IMR-90 (cell line): ENCODE data around the gene DCST2. TPM values are rescaled to one million over a fixed set of nuclear protein-coding genes. Genes with fewer than 3 reads are reported as not detected.

Experiments
- ATAC-seq: fragments of 200-7000 bp; cut with Tn5 transposase; 2 replicates; pipeline ENCODE4 v1.9.1; 2020; ENCODE audit warnings: low read depth, mild to moderate bottlenecking, moderate library complexity
- BruUV-seq: library from RNA; stranded (reverse); fragments of 400-500 nt; replicated peaks from 2 replicates; lab custom pipeline; 2021; lab: Mats Ljungman, UMichigan
- CTCF ChIA-PET: fragments of 300-600 bp; formaldehyde crosslinking; extraction: SDS; loops from one replicate; lab custom pipeline; 2021; ENCODE audit warnings: antibody characterized with exemption; lab: Yijun Ruan, JAX
- POLR2A ChIA-PET: fragments of 300-600 bp; sonication (Branson Sonifier 250); formaldehyde crosslinking; loops from one replicate; lab custom pipeline; 2022; ENCODE audit warnings: antibody characterized with exemption; ENCODE audit not compliant: unreplicated experiment; lab: Charles Lee
- DNase-seq: peaks from one replicate; pipeline ENCODE4 v3.0.0; 2013
- H2AFZ ChIP-seq: replicated peaks from 2 replicates; pipeline ENCODE3; 2013; ENCODE audit warnings: low read length, mild to moderate bottlenecking; ENCODE audit not compliant: poor library complexity
- H2AK5ac ChIP-seq: 2 replicates; pipeline ENCODE4 v1.6.1; 2013; ENCODE audit warnings: low read depth, low read length, inconsistent platforms
- H2AK9ac ChIP-seq: replicated peaks from 2 replicates; pipeline ENCODE3; 2013; ENCODE audit warnings: mild to moderate bottlenecking, low read depth, low read length, moderate library complexity; ENCODE audit not compliant: poor library complexity
- H2BK120ac ChIP-seq: 2 replicates; pipeline ENCODE4 v1.6.1; 2013; ENCODE audit warnings: low read depth, low read length, inconsistent platforms
- H2BK15ac ChIP-seq: 3 replicates; pipeline ENCODE4 v1.6.1; 2013; ENCODE audit warnings: low read depth, low read length, inconsistent platforms
- H2BK20ac ChIP-seq: 2 replicates; pipeline ENCODE4 v1.6.1; 2013; ENCODE audit warnings: low read depth, mild to moderate bottlenecking, inconsistent platforms, low read length, moderate library complexity
- H2BK5ac ChIP-seq: 2 replicates; pipeline ENCODE4 v1.6.1; 2013; ENCODE audit warnings: mild to moderate bottlenecking, low read depth, low read length, inconsistent platforms; ENCODE audit not compliant: poor library complexity, severe bottlenecking
- H3K14ac ChIP-seq: replicated peaks from 2 replicates; pipeline ENCODE4 v1.6.1; 2013; ENCODE audit warnings: low read depth, low read length, inconsistent platforms
- H3K18ac ChIP-seq: 2 replicates; pipeline ENCODE4 v1.6.1; 2013; ENCODE audit warnings: low read depth, low read length, control low read depth
- H3K23ac ChIP-seq: 2 replicates; pipeline ENCODE4 v1.6.1; 2013; ENCODE audit warnings: low read depth, low read length, inconsistent platforms
- H3K27ac ChIP-seq: 2 replicates; pipeline ENCODE4 v1.5.1; 2013; ENCODE audit warnings: mild to moderate bottlenecking, control low read depth, low read length; ENCODE audit not compliant: insufficient read depth
- H3K27me3 ChIP-seq: 2 replicates; pipeline ENCODE4 v1.6.1; 2013; ENCODE audit warnings: low read length; ENCODE audit not compliant: control insufficient read depth, insufficient read depth
- H3K36me3 ChIP-seq: 2 replicates; pipeline ENCODE4 v1.6.1; 2013; ENCODE audit warnings: low read length, mixed read lengths; ENCODE audit not compliant: control insufficient read depth, insufficient read depth
- H3K4ac ChIP-seq: 2 replicates; pipeline ENCODE4 v1.6.1; 2013; ENCODE audit warnings: low read depth, low read length, inconsistent platforms
- H3K4me1 ChIP-seq: 2 replicates; pipeline ENCODE4 v1.6.1; 2013; ENCODE audit warnings: low read length, mixed read lengths; ENCODE audit not compliant: control insufficient read depth, insufficient read depth
- H3K4me2 ChIP-seq: 2 replicates; pipeline ENCODE4 v1.6.1; 2013; ENCODE audit warnings: low read depth, mild to moderate bottlenecking, control low read depth, low read length, moderate library complexity
- H3K4me3 ChIP-seq: 2 replicates; pipeline ENCODE4 v1.5.1; 2013; ENCODE audit warnings: low read depth, mild to moderate bottlenecking, control low read depth, low read length, moderate library complexity; ENCODE audit not compliant: insufficient read depth
- H3K56ac ChIP-seq: 2 replicates; pipeline ENCODE4 v1.6.1; 2013; ENCODE audit warnings: low read length, inconsistent platforms; ENCODE audit not compliant: insufficient read depth; ENCODE audit errors: extremely low read depth
- H3K79me1 ChIP-seq, 2 experiments: 2 replicates each; pipeline ENCODE4 v1.6.1; 2013; ENCODE audit warnings: low read length in 2 of 2, inconsistent platforms in 1 of 2, low read depth in 1 of 2
- H3K9ac ChIP-seq: 2 replicates; pipeline ENCODE4 v1.6.1; 2013; ENCODE audit warnings: low read depth, low read length, control low read depth
- H3K9me1 ChIP-seq: 2 replicates; pipeline ENCODE4 v1.6.1; 2013; ENCODE audit warnings: low read length, inconsistent platforms; ENCODE audit not compliant: insufficient read depth
- H3K9me3 ChIP-seq: 2 replicates; pipeline ENCODE4 v1.6.1; 2013; ENCODE audit warnings: low read length; ENCODE audit not compliant: control insufficient read depth, insufficient read depth
- H4K20me1 ChIP-seq: 2 replicates; pipeline ENCODE4 v1.6.1; 2013; ENCODE audit warnings: low read length, inconsistent platforms; ENCODE audit not compliant: insufficient read depth
- H4K5ac ChIP-seq: 2 replicates; pipeline ENCODE4 v1.6.1; 2013; ENCODE audit warnings: mild to moderate bottlenecking, low read depth, low read length, control low read depth
- H4K8ac ChIP-seq, 2 experiments: 2 replicates each; pipeline ENCODE4 v1.6.1; 2013; ENCODE audit warnings: low read depth in 2 of 2, low read length in 2 of 2, control low read depth in 1 of 2, inconsistent platforms in 1 of 2
- H4K91ac ChIP-seq: 2 replicates; pipeline ENCODE4 v1.6.1; 2013; ENCODE audit warnings: low read depth, low read length, inconsistent platforms; ENCODE audit not compliant: insufficient read depth
- CHD1 ChIP-seq: IDR thresholded peaks from 2 replicates; pipeline ENCODE4 v1.6.1; 2012; ENCODE audit warnings: low read depth, low read length, improper control_type of control experiment
- FOS ChIP-seq: fragments of 150-350 bp; IDR thresholded peaks from 2 replicates; pipeline ENCODE4 v1.6.1; 2016; ENCODE audit warnings: low read depth, low read length
- MAFK ChIP-seq: IDR thresholded peaks from 2 replicates; pipeline ENCODE4 v1.6.1; 2012; ENCODE audit warnings: low read depth, low read length, improper control_type of control experiment
- MAZ ChIP-seq: IDR thresholded peaks from 2 replicates; pipeline ENCODE4 v1.6.1; 2012; ENCODE audit warnings: low read depth, mild to moderate bottlenecking, low read length, improper control_type of control experiment, moderate library complexity, borderline replicate concordance
- POLR2A ChIP-seq: IDR thresholded peaks from 2 replicates; pipeline ENCODE4 v1.6.1; 2012; ENCODE audit warnings: mild to moderate bottlenecking, low read depth, low read length
- WGBS, 2 experiments: methylation state at CpG; one replicate each; pipeline versions ENCODE4 v1.1.5 to v1.1.7; 2013; ENCODE audit warnings: missing lambda C conversion rate in 2 of 2; ENCODE audit not compliant: insufficient read length in 1 of 2; ENCODE audit errors: extremely low coverage in 2 of 2; 5-methylcytosine and 5-hydroxymethylcytosine counted together
- dilution Hi-C: fragments of 300-500 bp; cut with HindIII; formaldehyde crosslinking; loops from one replicate; pipeline ENCODE4 v1.14.3; 2018; ENCODE audit warnings: low sequenced_read_pairs; ENCODE audit not compliant: unreplicated experiment
- in situ Hi-C: fragments of 300-500 bp; cut with MboI; formaldehyde crosslinking; loops from 3 replicates; pipeline ENCODE4 v1.14.3; 2019; ENCODE audit warnings: low sequenced_read_pairs, inconsistent platforms, mixed read lengths
- intact Hi-C: fragments of 100-400 bp; cut with micrococcal nuclease; formaldehyde crosslinking; loops from 2 replicates; pipeline ENCODE4 v1.10.0; 2022
- polyA plus RNA-seq, 3 experiments: library from polyadenylated mRNA; depleted of rRNA; stranded (reverse); fragments of >200 nt; gene quantifications; 2 replicates each; pipeline ENCODE4 v1.2.3, GENCODE V29; 2012; ENCODE audit warnings: low replicate concordance in 1 of 3
- total RNA-seq: library from RNA; depleted of rRNA; stranded (reverse); fragments of >200 nt; gene quantifications from 2 replicates; pipeline ENCODE4 v1.2.3, GENCODE V29; 2012

DCST2 gene
- total and polyA plus RNA-seq, 2 of the 4 experiments (the other 2 are of a cell fraction) = 0.14 TPM; not detected in 1

- ChIA-PET POLR2A (no interaction called here), CTCF (interaction anchor here (1.3 kb wide), 1 partner anchor 16 kb away, joined by 4 read pairs; no protein-coding TSS in a partner anchor)
- no peak overlapping the region for H4K8ac ChIP-seq
- H3K14ac ChIP-seq = no peak overlapping the region
- H4K5ac ChIP-seq = no peak overlapping the region
- intact Hi-C loops = no loop called here
- no peak overlapping the region for H4K91ac ChIP-seq
- H3K4ac ChIP-seq = no peak overlapping the region
- ATAC-seq = no peak
- no peak overlapping the region for H3K4me2 ChIP-seq
- BruUV-seq = no TSS peak
- dilution Hi-C loops = no loop called here
- WGBS, 2 experiments = no CpG with 5 or more reads among the region's 7 CpGs
- no peak overlapping the region for H2BK120ac ChIP-seq
- H3K27ac ChIP-seq = no peak overlapping the region
- H2BK15ac ChIP-seq = no peak overlapping the region
- in situ Hi-C loops = no loop called here
- peaks cover 5 to 10% of the 10 kb centered on the region in 2 experiments; a peak in 2 of 4 replicates for H3K79me1 ChIP-seq
- no peak for TF ChIP-seq CHD1
- no peak for TF ChIP-seq MAFK
- TF ChIP-seq MAZ = no peak
- TF ChIP-seq POLR2A = no peak
- no peak for TF ChIP-seq FOS
- no peak overlapping the region for H2BK20ac ChIP-seq
- H3K36me3 ChIP-seq = peaks cover 21% of the 10 kb centered on the region; the same call in 1 of the 2 replicates
- H3K4me3 ChIP-seq = no peak overlapping the region
- H4K20me1 ChIP-seq = peaks cover 4% of the 10 kb centered on the region; the same call in 1 of the 2 replicates
- H3K9ac ChIP-seq = no peak overlapping the region
- H2BK5ac ChIP-seq = no peak overlapping the region
- H3K4me1 ChIP-seq = peaks cover 5% of the 10 kb centered on the region; the same call in 1 of the 2 replicates
- no peak overlapping the region for H2AK9ac ChIP-seq
- peaks cover 11% of the 10 kb centered on the region for H3K27me3 ChIP-seq
- H3K9me1 ChIP-seq = peaks cover 8% of the 10 kb centered on the region; the same call in 1 of the 2 replicates
- H2AFZ ChIP-seq = no peak overlapping the region
- H2AK5ac ChIP-seq = no peak overlapping the region
- no peak overlapping the region for H3K23ac ChIP-seq
- no peaks in the 10 kb centered on the region for H3K9me3 ChIP-seq
- no peak overlapping the region for H3K18ac ChIP-seq
- no peak overlapping the region for H3K56ac ChIP-seq
- DNase-seq = no peak
Observed at GRCh38 chr1:155069551-155070157, 36.1 kb upstream of the DCST2 start.
